IPS-18a (cell line): ENCODE results near the gene RERE.

Experiments
- H3K27ac ChIP-seq: one replicate; pipeline ENCODE4 v1.5.1; 2013; ENCODE audit warnings: low read length
- H3K27me3 ChIP-seq: one replicate; pipeline ENCODE4 v1.6.1; 2013; ENCODE audit warnings: mild to moderate bottlenecking, low read length; ENCODE audit not compliant: control insufficient read depth, insufficient read depth
- H3K36me3 ChIP-seq: one replicate; pipeline ENCODE4 v1.6.1; 2013; ENCODE audit warnings: low read depth, low read length; ENCODE audit not compliant: control insufficient read depth
- H3K4me1 ChIP-seq: one replicate; pipeline ENCODE4 v1.6.1; 2013; ENCODE audit warnings: low read depth, low read length; ENCODE audit not compliant: control insufficient read depth
- H3K4me3 ChIP-seq: one replicate; pipeline ENCODE4 v1.5.1; 2013; ENCODE audit warnings: low read length
- H3K9ac ChIP-seq: one replicate; pipeline ENCODE4 v1.6.1; 2013; ENCODE audit warnings: mild to moderate bottlenecking, low read length, moderate library complexity
- H3K9me3 ChIP-seq: one replicate; pipeline ENCODE4 v1.6.1; 2013; ENCODE audit warnings: low read depth, low read length; ENCODE audit not compliant: control insufficient read depth

The RERE gene

DNA sequence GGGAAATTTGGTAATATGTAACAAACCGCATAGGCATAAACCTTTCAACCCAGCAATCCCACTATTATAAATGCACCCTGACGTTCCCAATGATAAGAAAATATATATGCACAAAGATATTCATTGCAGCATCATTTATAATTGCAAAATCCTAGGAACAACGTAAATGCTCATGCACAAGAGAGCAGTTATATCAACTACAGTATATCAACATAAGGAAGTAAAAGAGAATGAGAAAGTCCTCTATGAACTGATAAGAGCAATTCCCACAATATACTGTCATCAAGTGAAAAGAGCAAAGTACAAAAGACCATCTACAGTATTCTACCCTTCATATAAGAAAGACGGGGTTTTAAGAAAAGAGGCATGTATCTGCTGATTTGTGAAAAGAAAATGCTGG is 269.6 kb downstream of the RERE start:
- Histone ChIP-seq H3K27me3 (no peaks in the 10 kb centered on the region), H3K9ac (no peak overlapping the region), H3K27ac (no peak overlapping the region), H3K9me3 (no peaks in the 10 kb centered on the region), H3K4me1 (peaks cover 10% of the 10 kb centered on the region), H3K4me3 (no peak overlapping the region), H3K36me3 (peaks cover 10% of the 10 kb centered on the region)

DNA sequence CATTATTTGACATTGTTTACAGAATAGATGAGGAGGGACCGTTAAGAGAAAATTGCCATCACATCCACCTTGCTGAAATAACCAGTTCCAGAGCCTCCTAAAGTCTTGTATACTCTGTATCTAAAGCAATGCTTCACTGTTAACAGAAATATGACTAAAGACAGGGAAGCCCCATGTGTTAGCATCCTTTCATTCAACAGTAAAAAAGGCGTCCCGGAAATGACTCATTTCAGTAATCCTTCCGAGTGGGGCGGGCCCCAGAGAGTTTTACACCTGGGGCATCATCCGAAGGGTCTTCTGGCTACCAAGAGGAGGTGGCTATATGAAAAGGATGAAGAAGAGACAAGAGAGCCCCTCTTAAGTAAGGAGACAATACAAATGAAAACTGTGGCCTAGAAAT is 272.4 kb downstream of the RERE start:
- Histone ChIP-seq H3K27me3 (no peaks in the 10 kb centered on the region), H3K9ac (no peak overlapping the region), H3K27ac (no peak overlapping the region), H3K4me3 (no peak overlapping the region), H3K4me1 (no peaks in the 10 kb centered on the region), H3K9me3 (no peaks in the 10 kb centered on the region), H3K36me3 (peaks cover 22% of the 10 kb centered on the region)

DNA sequence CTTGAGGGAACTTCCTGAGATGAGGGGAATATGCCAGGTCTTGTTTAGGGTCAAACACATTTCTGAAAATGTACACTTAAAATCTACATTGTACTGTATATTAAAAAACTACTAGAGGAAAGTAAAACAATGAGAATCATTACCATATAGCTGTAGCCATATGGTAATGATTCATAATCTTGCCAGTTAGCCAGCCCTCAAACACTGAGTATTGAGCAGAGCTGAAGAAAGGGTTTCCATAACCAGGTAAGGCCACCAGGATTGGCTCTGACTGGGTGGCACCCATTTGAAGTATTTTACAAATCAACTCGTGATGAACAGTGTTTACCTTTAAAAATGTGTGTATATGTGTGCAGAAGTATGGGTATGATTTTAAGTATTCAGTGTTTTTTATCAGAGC is 272.8 kb downstream of the RERE start:
- no peaks in the 10 kb centered on the region for H3K4me1 ChIP-seq
- peaks cover 24% of the 10 kb centered on the region for H3K36me3 ChIP-seq
- no peak overlapping the region for H3K9ac ChIP-seq
- no peaks in the 10 kb centered on the region for H3K9me3 ChIP-seq
- H3K4me3 ChIP-seq = no peak overlapping the region
- no peak overlapping the region for H3K27ac ChIP-seq
- H3K27me3 ChIP-seq = no peaks in the 10 kb centered on the region

- no peak overlapping the region for H3K9ac ChIP-seq
- peaks cover 29% of the 10 kb centered on the region for H3K36me3 ChIP-seq
- no peaks in the 10 kb centered on the region for H3K27me3 ChIP-seq
- H3K9me3 ChIP-seq = no peaks in the 10 kb centered on the region
- H3K4me3 ChIP-seq = no peak overlapping the region
- H3K4me1 ChIP-seq = no peaks in the 10 kb centered on the region
- H3K27ac ChIP-seq = no peak overlapping the region
Measured at GRCh38 chr1:8543965-8544364, 273.5 kb downstream of the RERE start.

DNA sequence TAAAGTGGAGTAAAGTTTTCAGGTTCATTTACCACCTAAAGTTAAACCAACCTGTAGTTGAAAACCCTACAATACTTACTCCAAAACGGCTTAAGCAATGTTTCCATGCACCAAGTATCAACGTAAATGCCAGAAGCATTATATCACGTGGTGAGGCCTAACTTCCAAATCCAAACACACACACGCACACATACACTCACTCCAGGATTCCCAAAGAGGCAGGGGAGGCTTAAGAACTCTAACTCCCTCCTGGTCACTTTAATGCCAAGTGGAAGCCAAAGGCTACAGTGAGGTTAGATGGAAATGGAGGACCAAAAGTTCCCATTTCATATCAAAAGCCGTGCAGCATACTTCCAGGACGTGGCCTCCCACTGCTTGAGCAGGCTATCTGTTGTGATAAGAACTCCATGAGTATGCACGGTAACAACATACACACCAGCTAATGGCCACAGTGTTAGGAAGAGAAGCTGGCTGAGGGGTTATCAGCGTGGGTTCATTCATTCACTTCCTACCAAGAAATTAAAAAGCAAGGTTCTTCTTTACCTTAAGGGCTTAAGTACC is 275.4 kb downstream of the RERE start:
- peaks cover 30% of the 10 kb centered on the region for H3K36me3 ChIP-seq
- H3K4me3 ChIP-seq = no peak overlapping the region
- no peak overlapping the region for H3K27ac ChIP-seq
- H3K27me3 ChIP-seq = no peaks in the 10 kb centered on the region
- no peaks in the 10 kb centered on the region for H3K9me3 ChIP-seq
- H3K4me1 ChIP-seq = no peaks in the 10 kb centered on the region
- H3K9ac ChIP-seq = no peak overlapping the region

DNA sequence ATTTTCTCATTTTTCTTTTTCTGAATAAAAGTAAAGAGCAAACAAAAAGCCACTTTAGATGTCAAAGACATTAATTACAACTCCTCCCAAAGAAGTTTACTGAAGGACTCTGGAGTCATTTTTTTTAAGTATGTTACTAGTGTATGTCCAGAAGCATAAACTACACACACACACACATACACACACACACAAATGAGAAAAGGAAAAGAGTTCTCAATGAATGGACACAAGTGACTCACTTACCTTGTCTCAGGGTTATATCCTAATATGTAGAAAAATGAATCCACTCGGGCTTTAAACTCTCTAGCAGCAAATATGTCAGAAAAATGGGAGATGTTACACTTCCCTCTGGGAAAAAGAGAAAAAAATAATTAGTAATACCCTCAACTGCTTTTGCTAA is 276.5 kb downstream of the RERE start:
- Histone ChIP-seq H3K36me3 (peaks cover 30% of the 10 kb centered on the region), H3K9ac (no peak overlapping the region), H3K27ac (no peak overlapping the region), H3K4me3 (no peak overlapping the region), H3K9me3 (no peaks in the 10 kb centered on the region), H3K27me3 (no peaks in the 10 kb centered on the region), H3K4me1 (no peaks in the 10 kb centered on the region)

DNA sequence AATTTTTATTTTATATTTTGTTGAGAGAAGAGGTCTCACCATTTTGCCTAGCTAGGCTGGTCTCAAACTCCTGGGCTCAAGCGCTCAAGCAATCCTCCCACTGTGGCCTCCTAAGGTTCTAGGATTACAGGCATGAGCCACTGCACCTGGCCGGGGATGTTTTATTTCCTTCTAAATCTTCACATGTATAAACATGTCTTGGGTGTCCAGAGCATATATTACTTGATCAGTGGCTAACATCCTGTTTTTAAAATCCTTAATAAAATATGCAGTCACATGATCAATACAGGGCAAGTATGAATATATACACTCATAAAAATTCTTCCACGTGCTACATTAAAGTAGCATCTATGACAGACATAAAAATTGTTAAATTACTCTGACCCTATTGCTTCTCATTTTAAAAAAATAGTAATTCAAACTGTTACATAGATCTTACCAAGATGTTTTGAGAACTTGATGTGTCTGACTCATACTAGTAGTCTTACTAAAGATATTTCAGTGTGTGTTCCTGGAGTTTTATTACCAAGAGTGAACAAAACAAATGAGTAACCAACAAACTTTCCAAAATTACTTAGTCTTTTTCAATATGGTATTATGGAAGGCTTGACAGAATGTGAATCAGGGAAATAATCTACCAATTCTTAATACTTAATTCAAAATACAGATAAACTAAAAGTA is 277.0 kb downstream of the RERE start:
- H3K9ac ChIP-seq = no peak overlapping the region
- no peaks in the 10 kb centered on the region for H3K27me3 ChIP-seq
- no peaks in the 10 kb centered on the region for H3K4me1 ChIP-seq
- no peaks in the 10 kb centered on the region for H3K9me3 ChIP-seq
- no peak overlapping the region for H3K27ac ChIP-seq
- H3K36me3 ChIP-seq = peaks cover 30% of the 10 kb centered on the region
- no peak overlapping the region for H3K4me3 ChIP-seq

DNA sequence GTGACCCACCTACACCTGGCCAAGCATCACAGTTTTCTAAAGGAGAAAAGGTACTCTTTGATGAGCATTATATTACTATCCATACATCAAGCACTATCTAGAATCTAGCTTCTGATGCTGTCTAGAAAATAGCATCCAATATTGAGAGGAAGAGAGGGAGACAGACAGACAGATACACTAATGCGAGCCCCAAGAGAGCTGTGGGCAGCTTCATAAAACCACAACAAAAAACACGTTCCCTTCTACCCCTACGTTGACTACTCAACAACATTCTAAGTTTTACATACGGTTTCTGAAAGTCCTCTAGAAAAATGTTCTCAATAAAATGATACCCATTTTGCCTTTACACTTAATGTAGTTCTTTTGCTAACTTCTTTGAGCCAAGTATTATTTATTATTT is 277.8 kb downstream of the RERE start:
- Histone ChIP-seq H3K4me1 (no peaks in the 10 kb centered on the region), H3K36me3 (peaks cover 24% of the 10 kb centered on the region), H3K9ac (no peak overlapping the region), H3K4me3 (no peak overlapping the region), H3K27ac (no peak overlapping the region), H3K27me3 (no peaks in the 10 kb centered on the region), H3K9me3 (no peaks in the 10 kb centered on the region)

GRCh38 chr1:8538502-8538901 is 278.9 kb downstream of the RERE start:
- Histone ChIP-seq H3K9ac (no peak overlapping the region), H3K27ac (no peak overlapping the region), H3K36me3 (peaks cover 20% of the 10 kb centered on the region), H3K27me3 (no peaks in the 10 kb centered on the region), H3K9me3 (no peaks in the 10 kb centered on the region), H3K4me3 (no peak overlapping the region), H3K4me1 (no peaks in the 10 kb centered on the region)

DNA sequence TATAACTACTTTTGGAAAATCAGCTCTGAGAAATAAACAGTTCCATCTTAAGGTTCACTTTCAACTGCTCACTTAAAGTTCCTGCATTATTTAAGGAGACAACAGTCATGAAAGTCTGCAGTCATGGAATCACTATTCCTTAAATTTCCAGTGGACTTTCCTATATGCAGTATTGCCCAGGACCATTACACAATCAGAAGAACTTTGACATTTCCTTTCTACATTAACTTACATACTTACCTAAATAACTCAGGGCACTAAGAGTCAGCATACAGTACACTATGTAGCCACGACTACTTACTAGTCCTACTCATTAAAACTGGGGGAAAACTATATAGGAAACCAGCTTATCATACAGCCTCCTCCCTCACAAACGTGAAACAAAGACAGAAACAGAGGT is 279.4 kb downstream of the RERE start:
- Histone ChIP-seq H3K9ac (no peak overlapping the region), H3K27me3 (no peaks in the 10 kb centered on the region), H3K4me3 (no peak overlapping the region), H3K27ac (no peak overlapping the region), H3K9me3 (no peaks in the 10 kb centered on the region), H3K36me3 (peaks cover 20% of the 10 kb centered on the region), H3K4me1 (no peaks in the 10 kb centered on the region)

DNA sequence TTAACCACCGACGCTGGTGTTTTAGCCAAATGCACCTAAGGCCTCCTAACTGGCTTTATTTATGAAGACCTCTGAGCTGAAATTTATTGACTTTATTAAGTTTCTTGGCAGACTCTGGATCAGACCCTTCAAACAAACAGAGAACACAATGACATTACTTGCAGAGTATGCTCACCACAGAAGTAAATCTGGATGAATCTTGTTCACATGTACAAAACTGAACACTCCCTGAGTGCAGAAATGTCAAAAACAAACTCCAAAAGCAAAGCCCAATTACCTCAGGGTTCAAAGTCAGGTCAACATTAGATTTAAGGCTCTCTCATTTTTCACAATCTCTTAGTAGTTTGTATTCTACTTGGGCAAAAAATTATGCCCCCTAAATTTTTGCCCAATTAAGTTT is 280.9 kb downstream of the RERE start:
- Histone ChIP-seq H3K4me3 (no peak overlapping the region), H3K9ac (no peak overlapping the region), H3K36me3 (peaks cover 20% of the 10 kb centered on the region), H3K9me3 (no peaks in the 10 kb centered on the region), H3K4me1 (no peaks in the 10 kb centered on the region), H3K27me3 (no peaks in the 10 kb centered on the region), H3K27ac (no peak overlapping the region)

- Histone ChIP-seq H3K9me3 (no peaks in the 10 kb centered on the region), H3K4me3 (no peak overlapping the region), H3K4me1 (no peaks in the 10 kb centered on the region), H3K27ac (no peak overlapping the region), H3K36me3 (no peaks in the 10 kb centered on the region), H3K9ac (no peak overlapping the region), H3K27me3 (no peaks in the 10 kb centered on the region)
Measured at GRCh38 chr1:8533907-8534306, 283.5 kb downstream of the RERE start.
